B cell (primary cell): ENCODE measurements around the gene DGKB. TPM values are rescaled to one million over a fixed set of nuclear protein-coding genes. Genes with fewer than 3 reads are reported as not detected.

Experiments used
- ATAC-seq: fragments of 200-7000 bp; cut with Tn5 transposase; one replicate; pipeline ENCODE4 v1.10.0; 2021; ENCODE audit warnings: low read depth, mild to moderate bottlenecking, moderate number of reproducible peaks, moderate library complexity
- CTCF ChIA-PET: fragments of 350-600 bp; sonication (Branson Sonifier 250); formaldehyde crosslinking; loops from one replicate; lab custom pipeline; 2021; ENCODE audit warnings: antibody characterized with exemption, inconsistent platforms; lab: Charles Lee
- POLR2A ChIA-PET: fragments of 350-600 bp; sonication (Branson Sonifier 250); formaldehyde crosslinking; loops from one replicate; lab custom pipeline; 2021; ENCODE audit warnings: antibody characterized with exemption; lab: Charles Lee
- DNase-seq: peaks from one replicate; pipeline ENCODE4 v3.0.0; 2013
- H2AFZ ChIP-seq: 2 replicates; pipeline ENCODE4 v1.6.1; 2012; ENCODE audit warnings: mild to moderate bottlenecking, low read depth, low read length; ENCODE audit not compliant: insufficient read depth, poor library complexity, severe bottlenecking
- H3K27ac ChIP-seq, 2 donors: 1 replicate in 1 of 2; 2 replicates in 1 of 2; pipeline ENCODE4 v1.5.1; 2012 to 2013; ENCODE audit warnings: low read length in 2 of 2, mild to moderate bottlenecking in 2 of 2, moderate library complexity in 1 of 2
- H3K27me3 ChIP-seq, 4 experiments: fragments of 200-600 bp in 1 of 4; sonication (generic) in 1 of 4; replicated peaks in 1 of 4; 1 replicate in 2 of 4; 2 replicates in 2 of 4; pipeline versions ENCODE4 v1.6.1 to v1.7.0; 2013 to 2016; ENCODE audit warnings: low read length in 3 of 4, mild to moderate bottlenecking in 2 of 4, mixed read lengths in 1 of 4, moderate library complexity in 1 of 4; ENCODE audit not compliant: insufficient read depth in 4 of 4, control insufficient read depth in 3 of 4; ENCODE audit errors: control extremely low read depth in 1 of 4
- H3K36me3 ChIP-seq, 2 experiments: replicated peaks in 1 of 2; 1 replicate in 1 of 2; 2 replicates in 1 of 2; pipeline versions ENCODE4 v1.6.1 to v1.7.1; 2013; ENCODE audit warnings: low read length in 1 of 2; ENCODE audit not compliant: insufficient read depth in 2 of 2, control insufficient read depth in 1 of 2; ENCODE audit errors: control extremely low read depth in 1 of 2, extremely low read depth in 1 of 2
- H3K4me1 ChIP-seq, 2 donors: fragments of 200-600 bp in 1 of 2; sonication (generic) in 1 of 2; 1 replicate in 1 of 2; 2 replicates in 1 of 2; pipeline versions ENCODE4 v1.5.1 to v1.6.1; 2013 to 2017; ENCODE audit warnings: low read length in 2 of 2; ENCODE audit not compliant: control insufficient read depth in 2 of 2, insufficient read depth in 2 of 2
- H3K4me2 ChIP-seq: replicated peaks from 2 replicates; pipeline ENCODE3; 2012; ENCODE audit warnings: mild to moderate bottlenecking, low read depth, low read length; ENCODE audit not compliant: poor library complexity, severe bottlenecking
- H3K4me3 ChIP-seq, 5 experiments: fragments of 200-600 bp in 1 of 5; sonication (generic) in 1 of 5; 1 replicate in 3 of 5; 2 replicates in 2 of 5; pipeline versions ENCODE4 v1.5.1 to v1.7.0; 2011 to 2016; ENCODE audit warnings: low read length in 4 of 5, mild to moderate bottlenecking in 4 of 5, low read depth in 2 of 5, control low read depth in 1 of 5, moderate library complexity in 1 of 5; ENCODE audit not compliant: insufficient read depth in 1 of 5; ENCODE audit errors: control extremely low read depth in 1 of 5, extremely low read depth in 1 of 5
- H3K79me2 ChIP-seq: fragments of 200-600 bp; sonication (generic); one replicate; pipeline ENCODE4 v1.6.0; 2016; ENCODE audit warnings: low read length; ENCODE audit not compliant: control insufficient read depth, insufficient read depth
- H3K9ac ChIP-seq: fragments of 200-600 bp; sonication (generic); 2 replicates; pipeline ENCODE4 v1.6.1; 2017; ENCODE audit warnings: mild to moderate bottlenecking, low read length, moderate library complexity
- H3K9me3 ChIP-seq, 3 donors: one replicate each; pipeline versions ENCODE4 v1.6.1 to v1.7.1; 2013; ENCODE audit warnings: low read length in 2 of 3; ENCODE audit not compliant: control insufficient read depth in 2 of 3, insufficient read depth in 1 of 3; ENCODE audit errors: control extremely low read depth in 1 of 3
- H4K20me1 ChIP-seq: 2 replicates; pipeline ENCODE4 v1.6.0; 2012; ENCODE audit warnings: mild to moderate bottlenecking, low read length; ENCODE audit not compliant: insufficient read depth, control insufficient read depth, poor library complexity, severe bottlenecking
- H3K27ac Mint-ChIP-seq: one replicate; pipeline ENCODE4 v1.8.0; 2021; ENCODE audit warnings: mixed read lengths
- H3K27me3 Mint-ChIP-seq: one replicate; pipeline ENCODE4 v1.8.0; 2021; ENCODE audit warnings: mixed read lengths
- H3K4me1 Mint-ChIP-seq: one replicate; pipeline ENCODE4 v1.8.0; 2021; ENCODE audit warnings: mixed read lengths
- H3K4me3 Mint-ChIP-seq: one replicate; pipeline ENCODE4 v1.8.0; 2021; ENCODE audit warnings: mixed read lengths
- H3K9me3 Mint-ChIP-seq: one replicate; pipeline ENCODE4 v1.8.0; 2022; ENCODE audit warnings: mixed read lengths; ENCODE audit not compliant: insufficient read depth
- EZH2 ChIP-seq: IDR thresholded peaks from 2 replicates; pipeline ENCODE4 v1.6.1; 2012; ENCODE audit warnings: borderline replicate concordance, low read depth, mild to moderate bottlenecking, moderate library complexity, low read length; ENCODE audit not compliant: insufficient read depth, poor library complexity, severe bottlenecking
- WGBS: methylation state at CpG from one replicate; pipeline ENCODE4 v1.1.5; 2013; ENCODE audit warnings: missing lambda C conversion rate; ENCODE audit not compliant: insufficient coverage; 5-methylcytosine and 5-hydroxymethylcytosine counted together
- intact Hi-C: fragments of 100-400 bp; cut with micrococcal nuclease; formaldehyde crosslinking; loops from one replicate; pipeline ENCODE4 v1.10.0; 2022
- polyA plus RNA-seq: library from polyadenylated mRNA; depleted of rRNA; stranded (reverse); fragments of >200 nt; gene quantifications from 2 replicates; pipeline ENCODE4 v1.2.3, GENCODE V29; 2012
- total RNA-seq, 2 donors: library from RNA; stranded (reverse); fragments of 120-200 nt in 1 of 2; gene quantifications; 1 replicate in 1 of 2; 2 replicates in 1 of 2; pipeline versions ENCODE4 v1.2.3 to v1.2.4, GENCODE V29; 2013 to 2022
- TF ChIP-seq, protein P1 (sequence below): fragments of 200-600 bp; IDR thresholded peaks from one replicate; pipeline ENCODE4 v1.8.0; 2022; ENCODE audit warnings: antibody characterized with exemption, mild to moderate bottlenecking

Gene DGKB
- total and polyA plus RNA-seq, 2 donors (not counting 1 experiment from before 2014, with no cell fraction given) = not detected

GRCh38 chr7:14807507-14807906, 95.0 kb downstream of the DGKB start:
- Histone ChIP-seq H3K27ac (no peak overlapping the region), H3K36me3 (no peaks in the 10 kb centered on the region), H4K20me1 (no peaks in the 10 kb centered on the region), H3K9ac (no peak overlapping the region), H2AFZ (no peak overlapping the region), H3K9me3 (no peaks in the 10 kb centered on the region), H3K4me1 (no peaks in the 10 kb centered on the region), H3K4me2 (no peak overlapping the region), H3K27me3 (no peaks in the 10 kb centered on the region), H3K79me2 (no peaks in the 10 kb centered on the region), H3K4me3 (no peak overlapping the region)
- H3K9me3 Mint-ChIP-seq = no peaks in the 10 kb centered on the region
- ChIA-PET POLR2A (no interaction called here), CTCF (no interaction called here)
- DNase-seq = no peak
- no peak for TF ChIP-seq EZH2
- TF ChIP-seq, protein P1, sequence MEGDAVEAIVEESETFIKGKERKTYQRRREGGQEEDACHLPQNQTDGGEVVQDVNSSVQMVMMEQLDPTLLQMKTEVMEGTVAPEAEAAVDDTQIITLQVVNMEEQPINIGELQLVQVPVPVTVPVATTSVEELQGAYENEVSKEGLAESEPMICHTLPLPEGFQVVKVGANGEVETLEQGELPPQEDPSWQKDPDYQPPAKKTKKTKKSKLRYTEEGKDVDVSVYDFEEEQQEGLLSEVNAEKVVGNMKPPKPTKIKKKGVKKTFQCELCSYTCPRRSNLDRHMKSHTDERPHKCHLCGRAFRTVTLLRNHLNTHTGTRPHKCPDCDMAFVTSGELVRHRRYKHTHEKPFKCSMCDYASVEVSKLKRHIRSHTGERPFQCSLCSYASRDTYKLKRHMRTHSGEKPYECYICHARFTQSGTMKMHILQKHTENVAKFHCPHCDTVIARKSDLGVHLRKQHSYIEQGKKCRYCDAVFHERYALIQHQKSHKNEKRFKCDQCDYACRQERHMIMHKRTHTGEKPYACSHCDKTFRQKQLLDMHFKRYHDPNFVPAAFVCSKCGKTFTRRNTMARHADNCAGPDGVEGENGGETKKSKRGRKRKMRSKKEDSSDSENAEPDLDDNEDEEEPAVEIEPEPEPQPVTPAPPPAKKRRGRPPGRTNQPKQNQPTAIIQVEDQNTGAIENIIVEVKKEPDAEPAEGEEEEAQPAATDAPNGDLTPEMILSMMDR = no peak
- no CpG with 5 or more reads among the region's 3 CpGs for WGBS
- H3K4me1 Mint-ChIP-seq = no peaks in the 10 kb centered on the region
- no peak for ATAC-seq
- H3K27me3 Mint-ChIP-seq = no peaks in the 10 kb centered on the region
- no peak overlapping the region for H3K27ac Mint-ChIP-seq
- intact Hi-C loops = no loop called here
- H3K4me3 Mint-ChIP-seq = no peak overlapping the region

DNA sequence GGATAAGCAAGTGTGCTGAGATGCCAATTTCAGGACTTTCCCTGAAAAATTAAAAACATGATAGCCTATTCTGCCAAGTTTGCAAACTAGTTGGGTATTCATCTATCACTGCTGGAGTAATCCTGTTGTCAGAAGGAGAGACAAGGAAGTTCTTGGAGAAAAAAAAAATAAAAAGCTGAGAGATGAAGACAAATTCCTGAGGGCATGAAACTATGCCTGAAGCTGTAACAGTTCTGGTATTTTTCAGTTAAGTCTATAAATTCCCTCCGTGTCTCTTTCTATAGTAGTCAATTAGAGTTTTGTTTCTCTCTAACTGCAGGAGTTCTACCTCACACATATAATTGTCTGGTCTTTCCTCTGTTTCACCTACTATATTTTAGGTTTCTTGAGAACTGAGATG, 95.7 kb downstream of the DGKB start:
- H3K9me3 ChIP-seq = no peaks in the 10 kb centered on the region
- Mint-ChIP-seq H3K27ac (no peak overlapping the region), H3K4me1 (no peaks in the 10 kb centered on the region), H3K27me3 (no peaks in the 10 kb centered on the region), H3K9me3 (no peaks in the 10 kb centered on the region), H3K4me3 (no peak overlapping the region)
- no peaks in the 10 kb centered on the region for H4K20me1 ChIP-seq
- H3K27ac ChIP-seq = no peak overlapping the region
- no peaks in the 10 kb centered on the region for H3K4me1 ChIP-seq
- ATAC-seq = no peak
- WGBS = no CpG with 5 or more reads among the region's 1 CpG
- H3K27me3 ChIP-seq = no peaks in the 10 kb centered on the region
- TF ChIP-seq EZH2 = no peak
- H3K79me2 ChIP-seq = no peaks in the 10 kb centered on the region
- no peak overlapping the region for H2AFZ ChIP-seq
- intact Hi-C loops = no loop called here
- POLR2A ChIA-PET = no interaction called here
- no peak overlapping the region for H3K4me3 ChIP-seq
- no peak overlapping the region for H3K9ac ChIP-seq
- no peak for DNase-seq
- H3K36me3 ChIP-seq = no peaks in the 10 kb centered on the region
- CTCF ChIA-PET = interaction anchor here (0.6 kb wide), 1 partner anchor 1059 kb away, joined by 5 read pairs; no protein-coding TSS in a partner anchor
- H3K4me2 ChIP-seq = no peak overlapping the region
